ENCODE results near the gene PGBD5. TPM values are rescaled to one million over a fixed set of nuclear protein-coding genes. Genes with fewer than 3 reads are reported as not detected.

The PGBD5 gene
- total and polyA plus RNA-seq, 9 of the 15 experiments (the other 6 are each of a cell fraction or from before 2014, with no cell fraction given): under 0.01 to 0.40 (median 0.10) TPM; not detected in 3

DNA sequence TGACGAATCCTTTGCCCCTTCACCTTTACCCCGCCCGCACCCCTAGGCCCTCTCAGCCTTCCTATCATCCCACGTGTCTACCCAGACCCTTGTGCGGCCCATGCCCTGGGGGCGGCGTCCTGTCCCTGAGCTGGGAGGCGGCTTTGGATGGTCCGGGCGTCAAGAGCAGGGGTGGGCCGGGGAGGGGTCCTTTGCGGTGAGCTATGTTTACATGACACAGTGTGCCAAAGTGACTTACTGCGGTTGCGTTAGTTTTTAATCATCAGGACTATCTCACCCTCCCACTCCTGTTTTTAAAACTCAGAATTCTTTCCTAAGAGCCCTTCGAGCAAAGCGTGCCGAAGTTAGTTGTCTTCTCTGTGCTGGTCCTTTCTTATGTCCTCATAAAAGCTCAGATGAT is 144.6 kb downstream of the PGBD5 start (continued):
- TF ChIP-seq ZNF197 (CRISPR knock-in tag; IDR thresholded peaks at IDR 0.05; ENCODE audit: low read depth) (no peak), ZNF76 (CRISPR knock-in tag; IDR thresholded peaks at IDR 0.05; ENCODE audit: borderline replicate concordance) (no peak), SOX6 (IDR thresholded peaks at IDR 0.05) (no peak), RBM22 (IDR thresholded peaks at IDR 0.05; ENCODE audit: low read depth, low read length, poor library complexity, severe bottlenecking) (peak; percentile 10), ZBTB7A (IDR thresholded peaks at IDR 0.05; ENCODE audit: borderline replicate concordance, control insufficient read depth, low read depth, low read length) (peak; percentile 43; the same call in 1 of the 2 replicates), DNMT1 (IDR thresholded peaks at IDR 0.05) (no peak), PCBP2 (IDR thresholded peaks at IDR 0.05; ENCODE audit: low read depth, low read length, poor library complexity, severe bottlenecking) (no peak), CBFA2T3 (IDR thresholded peaks at IDR 0.05) (no peak), STAT5A (IDR thresholded peaks at IDR 0.05; ENCODE audit: borderline replicate concordance, low read length) (no peak), POLR2G (IDR thresholded peaks at IDR 0.05; ENCODE audit: low read depth, low read length) (0 out of 2 replicates have a peak, but pooled peaks have one; percentile 19)

DNA sequence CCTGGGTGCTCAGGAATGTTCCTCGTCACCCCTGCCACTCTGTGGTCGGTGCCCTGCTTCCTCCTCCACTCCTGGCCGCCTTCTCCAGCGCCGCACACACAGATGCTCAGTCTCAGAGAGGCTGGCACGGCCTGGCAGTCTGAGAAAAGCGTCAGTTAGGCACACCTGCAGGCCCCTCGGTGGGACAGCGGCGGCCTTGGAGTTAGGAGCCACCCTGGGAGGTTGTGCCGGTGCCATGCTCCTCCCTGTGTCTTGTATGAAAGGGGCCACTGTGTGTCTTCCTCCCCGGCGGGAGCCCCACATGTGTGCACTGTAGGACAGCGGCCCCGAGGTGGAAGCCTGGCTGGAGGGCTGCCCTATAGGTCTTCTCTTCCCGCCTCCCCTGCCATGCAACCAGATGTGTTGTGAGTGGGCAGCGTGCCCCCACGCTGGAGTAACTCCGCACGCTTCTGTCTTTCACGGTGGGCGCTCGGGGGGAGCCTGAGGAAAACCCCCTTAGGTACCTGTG is 145.2 kb downstream of the PGBD5 start:
- Histone ChIP-seq H3K4me1 (replicated peaks in 1 of 2; ENCODE audit: control insufficient read depth in 2 of 2, insufficient read depth in 2 of 2, low read length in 2 of 2) (peaks cover 0 to 17% of the 10 kb centered on the region in 2 experiments; a peak in 2 of 5 replicates), H3K27me3 (ENCODE audit: control insufficient read depth in 2 of 2, insufficient read depth in 2 of 2, low read length in 2 of 2) (peaks cover 0 to 2% of the 10 kb centered on the region in 2 experiments; a peak in 2 of 5 replicates), H3K79me2 (ENCODE audit: control insufficient read depth, insufficient read depth, low read length) (no peaks in the 10 kb centered on the region), H3K9me3 (replicated peaks; ENCODE audit: control insufficient read depth, insufficient read depth, low read depth, low read length) (no peaks in the 10 kb centered on the region), H3K36me3 (ENCODE audit: control insufficient read depth, insufficient read depth, low read length) (peaks cover 46% of the 10 kb centered on the region), H3K9me1 (ENCODE audit: control insufficient read depth, insufficient read depth, low read length) (peaks cover 4% of the 10 kb centered on the region), H3K27ac (ENCODE audit: extremely low read depth, low read depth, low read length) (no peak overlapping the region), H3K4me2 (ENCODE audit: insufficient read depth, low read length) (no peak overlapping the region), H4K20me1 (replicated peaks; ENCODE audit: control insufficient read depth, insufficient read depth, low read length) (peaks cover 4% of the 10 kb centered on the region; the same call in 1 of the 2 replicates), H3K9ac (ENCODE audit: insufficient read depth in 1 of 2, low read depth in 2 of 2, low read length in 2 of 2) (no peak overlapping the region), H2AFZ (ENCODE audit: low read depth, low read length) (no peak overlapping the region), H3K4me3 (no peak overlapping the region)
- in situ Hi-C loops (cut with MboI) (no loop called here), intact Hi-C loops (cut with micrococcal nuclease) (no loop called here)
- WGBS (ENCODE audit: insufficient coverage, low coverage, missing lambda C conversion rate): 88% methylated on average over 18 of the region's 23 CpGs
- no TSS peak for BruUV-seq (replicated peaks)
- FAIRE-seq: no peak
- TF ChIP-seq RBM22 (IDR thresholded peaks at IDR 0.05; ENCODE audit: low read depth, low read length, poor library complexity, severe bottlenecking) (peak; percentile 62), CBFB (CRISPR knock-in tag; IDR thresholded peaks at IDR 0.05) (no peak), THRAP3 (IDR thresholded peaks at IDR 0.05; ENCODE audit: borderline replicate concordance) (no peak), KLF16 (IDR thresholded peaks at IDR 0.05) (no peak), POLR2G (IDR thresholded peaks at IDR 0.05; ENCODE audit: low read depth, low read length) (peak; percentile 47)
- ATAC-seq: no peak
- POLR2A ChIA-PET: interaction anchor here (1.0 kb wide), 1 partner anchor 8 kb away, joined by 6 read pairs; no protein-coding TSS in a partner anchor
- CTCF ChIA-PET (ENCODE audit: low intra/inter-chr PET ratio): no interaction called here
- DNase-seq (ENCODE audit: extremely low read depth in 1 of 4, low spot score in 3 of 4): no peak

All from K562 (cell line).